Measurements from ENCODE around the gene JAGN1. TPM values are rescaled to one million over a fixed set of nuclear protein-coding genes. Genes with fewer than 3 reads are reported as not detected.
A peak's percentile ranks its signal among the peaks of the same experiment; 100 is the strongest.

Gene JAGN1
- total and polyA plus RNA-seq, 9 of the 15 experiments (the other 6 are each of a cell fraction or from before 2014, with no cell fraction given), result 31.6 to 77.8 (median 40.3) TPM

DNA sequence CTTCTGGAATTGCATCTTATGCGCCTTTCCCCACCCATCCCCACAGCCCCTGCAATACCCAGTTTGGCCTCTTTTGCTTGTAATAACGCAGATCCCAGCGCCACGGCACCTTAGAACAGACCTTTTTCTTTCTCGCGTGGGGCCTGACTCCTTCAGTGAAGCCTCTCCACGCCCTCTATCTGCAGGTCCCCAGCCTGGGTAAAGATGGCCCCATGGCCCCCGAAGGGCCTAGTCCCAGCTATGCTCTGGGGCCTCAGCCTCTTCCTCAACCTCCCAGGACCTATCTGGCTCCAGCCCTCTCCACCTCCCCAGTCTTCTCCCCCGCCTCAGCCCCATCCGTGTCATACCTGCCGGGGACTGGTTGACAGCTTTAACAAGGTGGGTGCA is 43.8 kb downstream of the JAGN1 start (continued):
- TF ChIP-seq NR2C1 (IDR thresholded peaks at IDR 0.05) (no peak), NR2C1 (tag; IDR thresholded peaks at IDR 0.05) (no peak), PML (IDR thresholded peaks at IDR 0.05; ENCODE audit: low read length) (no peak), TAF9B (IDR thresholded peaks at IDR 0.05; ENCODE audit: partially characterized antibody) (no peak), MEF2D (tag; conservative IDR thresholded peaks at IDR 0.05; ENCODE audit: low read depth) (no peak), SNRNP70 (optimal IDR thresholded peaks at IDR 0.05; ENCODE audit: low read depth, low read length) (no peak), ZNF75A (CRISPR knock-in tag; IDR thresholded peaks at IDR 0.05) (no peak), L3MBTL2 (IDR thresholded peaks at IDR 0.05) (no peak), PHF8 (IDR thresholded peaks at IDR 0.05; ENCODE audit: borderline replicate concordance, low read length) (no peak), ZNF324 (CRISPR knock-in tag; IDR thresholded peaks at IDR 0.05) (no peak), NFRKB (IDR thresholded peaks at IDR 0.05; ENCODE audit: low read depth) (peak; percentile 1; the same call in 1 of the 2 replicates), XRCC4 (IDR thresholded peaks at IDR 0.05; ENCODE audit: extremely low read depth, insufficient read depth, insufficient read length) (no peak), SMARCC2 (IDR thresholded peaks at IDR 0.05; ENCODE audit: low read depth) (no peak), DACH1 (IDR thresholded peaks at IDR 0.05; ENCODE audit: partially characterized antibody) (peak; percentile 17), ZBTB7A (IDR thresholded peaks at IDR 0.05; ENCODE audit: borderline replicate concordance, control insufficient read depth, low read depth, low read length) (no peak; the same call in 1 of the 2 replicates), BDP1 (IDR thresholded peaks at IDR 0.05; ENCODE audit: insufficient read depth, insufficient read length) (no peak), FOSL1 (tag; conservative IDR thresholded peaks at IDR 0.05) (no peak), NRF1 (conservative IDR thresholded peaks at IDR 0.05 in 1 of 2, IDR thresholded peaks at IDR 0.05 in 1 of 2) (no peak), FOXK2 (conservative IDR thresholded peaks at IDR 0.05 in 1 of 2, IDR thresholded peaks at IDR 0.05 in 1 of 2; ENCODE audit: low read depth in 2 of 2) (no peak)
- TF ChIP-seq, protein P1, sequence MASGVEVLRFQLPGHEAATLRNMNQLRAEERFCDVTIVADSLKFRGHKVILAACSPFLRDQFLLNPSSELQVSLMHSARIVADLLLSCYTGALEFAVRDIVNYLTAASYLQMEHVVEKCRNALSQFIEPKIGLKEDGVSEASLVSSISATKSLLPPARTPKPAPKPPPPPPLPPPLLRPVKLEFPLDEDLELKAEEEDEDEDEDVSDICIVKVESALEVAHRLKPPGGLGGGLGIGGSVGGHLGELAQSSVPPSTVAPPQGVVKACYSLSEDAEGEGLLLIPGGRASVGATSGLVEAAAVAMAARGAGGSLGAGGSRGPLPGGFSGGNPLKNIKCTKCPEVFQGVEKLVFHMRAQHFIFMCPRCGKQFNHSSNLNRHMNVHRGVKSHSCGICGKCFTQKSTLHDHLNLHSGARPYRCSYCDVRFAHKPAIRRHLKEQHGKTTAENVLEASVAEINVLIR (CRISPR knock-in tag; IDR thresholded peaks at IDR 0.05), result no peak
- TF ChIP-seq, protein P2, sequence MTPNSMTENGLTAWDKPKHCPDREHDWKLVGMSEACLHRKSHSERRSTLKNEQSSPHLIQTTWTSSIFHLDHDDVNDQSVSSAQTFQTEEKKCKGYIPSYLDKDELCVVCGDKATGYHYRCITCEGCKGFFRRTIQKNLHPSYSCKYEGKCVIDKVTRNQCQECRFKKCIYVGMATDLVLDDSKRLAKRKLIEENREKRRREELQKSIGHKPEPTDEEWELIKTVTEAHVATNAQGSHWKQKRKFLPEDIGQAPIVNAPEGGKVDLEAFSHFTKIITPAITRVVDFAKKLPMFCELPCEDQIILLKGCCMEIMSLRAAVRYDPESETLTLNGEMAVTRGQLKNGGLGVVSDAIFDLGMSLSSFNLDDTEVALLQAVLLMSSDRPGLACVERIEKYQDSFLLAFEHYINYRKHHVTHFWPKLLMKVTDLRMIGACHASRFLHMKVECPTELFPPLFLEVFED (CRISPR knock-in tag; conservative IDR thresholded peaks at IDR 0.05), result no peak
- TF ChIP-seq, protein P3, sequence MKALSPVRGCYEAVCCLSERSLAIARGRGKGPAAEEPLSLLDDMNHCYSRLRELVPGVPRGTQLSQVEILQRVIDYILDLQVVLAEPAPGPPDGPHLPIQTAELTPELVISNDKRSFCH (CRISPR knock-in tag; IDR thresholded peaks at IDR 0.05), result no peak
- TF ChIP-seq, protein P3 (tag; IDR thresholded peaks at IDR 0.05), result no peak
- TF ChIP-seq, protein P4, sequence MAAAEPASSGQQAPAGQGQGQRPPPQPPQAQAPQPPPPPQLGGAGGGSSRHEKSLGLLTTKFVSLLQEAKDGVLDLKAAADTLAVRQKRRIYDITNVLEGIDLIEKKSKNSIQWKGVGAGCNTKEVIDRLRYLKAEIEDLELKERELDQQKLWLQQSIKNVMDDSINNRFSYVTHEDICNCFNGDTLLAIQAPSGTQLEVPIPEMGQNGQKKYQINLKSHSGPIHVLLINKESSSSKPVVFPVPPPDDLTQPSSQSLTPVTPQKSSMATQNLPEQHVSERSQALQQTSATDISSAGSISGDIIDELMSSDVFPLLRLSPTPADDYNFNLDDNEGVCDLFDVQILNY (CRISPR knock-in tag; IDR thresholded peaks at IDR 0.05), result no peak
- TF ChIP-seq, protein P5, sequence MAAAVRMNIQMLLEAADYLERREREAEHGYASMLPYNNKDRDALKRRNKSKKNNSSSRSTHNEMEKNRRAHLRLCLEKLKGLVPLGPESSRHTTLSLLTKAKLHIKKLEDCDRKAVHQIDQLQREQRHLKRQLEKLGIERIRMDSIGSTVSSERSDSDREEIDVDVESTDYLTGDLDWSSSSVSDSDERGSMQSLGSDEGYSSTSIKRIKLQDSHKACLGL (CRISPR knock-in tag; IDR thresholded peaks at IDR 0.05; ENCODE audit: borderline replicate concordance, poor library complexity, severe bottlenecking), result no peak
- TF ChIP-seq, protein P6, sequence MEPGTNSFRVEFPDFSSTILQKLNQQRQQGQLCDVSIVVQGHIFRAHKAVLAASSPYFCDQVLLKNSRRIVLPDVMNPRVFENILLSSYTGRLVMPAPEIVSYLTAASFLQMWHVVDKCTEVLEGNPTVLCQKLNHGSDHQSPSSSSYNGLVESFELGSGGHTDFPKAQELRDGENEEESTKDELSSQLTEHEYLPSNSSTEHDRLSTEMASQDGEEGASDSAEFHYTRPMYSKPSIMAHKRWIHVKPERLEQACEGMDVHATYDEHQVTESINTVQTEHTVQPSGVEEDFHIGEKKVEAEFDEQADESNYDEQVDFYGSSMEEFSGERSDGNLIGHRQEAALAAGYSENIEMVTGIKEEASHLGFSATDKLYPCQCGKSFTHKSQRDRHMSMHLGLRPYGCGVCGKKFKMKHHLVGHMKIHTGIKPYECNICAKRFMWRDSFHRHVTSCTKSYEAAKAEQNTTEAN (CRISPR knock-in tag; IDR thresholded peaks at IDR 0.05), result no peak

Data from K562 (cell line).